HG02798 (cell line): ENCODE data around the gene KLRF2.
"Not testable (repeated sequence)": the region's sequence is repeated elsewhere in the genome, so short reads cannot be mapped to it uniquely, and the experiment has no call there.

Experiments
- ATAC-seq: cut with Tn5 transposase; IDR thresholded peaks from one replicate; pipeline ENCODE4 v1.9.1; 2021; ENCODE audit warnings: mild to moderate bottlenecking; ENCODE audit not compliant: unreplicated experiment, poor library complexity

The KLRF2 gene, protein sequence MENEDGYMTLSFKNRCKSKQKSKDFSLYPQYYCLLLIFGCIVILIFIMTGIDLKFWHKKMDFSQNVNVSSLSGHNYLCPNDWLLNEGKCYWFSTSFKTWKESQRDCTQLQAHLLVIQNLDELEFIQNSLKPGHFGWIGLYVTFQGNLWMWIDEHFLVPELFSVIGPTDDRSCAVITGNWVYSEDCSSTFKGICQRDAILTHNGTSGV

DNA sequence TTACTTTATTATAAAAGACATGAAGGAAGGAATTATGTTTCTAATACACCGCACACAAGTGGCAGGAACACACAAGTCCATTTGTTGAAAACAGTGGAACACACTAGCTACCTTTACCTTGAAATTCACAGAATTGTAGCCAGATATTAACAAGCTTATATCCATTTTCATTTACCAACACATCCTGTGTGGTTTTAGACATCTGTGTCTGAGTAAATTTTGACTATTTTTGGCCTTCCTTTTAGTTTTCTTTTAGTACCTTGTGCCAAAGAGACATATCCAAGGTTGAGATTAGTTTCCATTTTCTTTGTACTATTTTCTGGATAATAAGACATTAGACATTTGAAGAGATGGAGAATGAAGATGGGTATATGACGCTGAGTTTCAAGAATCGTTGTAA lies at the start of gene KLRF2:
Gene KLRF2, plus strand, starts transcription at position 244 of the 400 bp plus-strand sequence. Its CDS starts 107 bp downstream, at position 351.
- no peak for ATAC-seq

GRCh38 chr12:9831720-9832119 lies 49.6 kb upstream of the KLRF2 start:
- ATAC-seq, result no peak

GRCh38 chr12:9843407-9843806 lies 37.9 kb upstream of the KLRF2 start:
- no peak for ATAC-seq

- ATAC-seq, result no peak
Observed at GRCh38 chr12:9848899-9849298, 32.4 kb upstream of the KLRF2 start.

- no peak for ATAC-seq
Observed at GRCh38 chr12:9851050-9851449, 30.2 kb upstream of the KLRF2 start.

- ATAC-seq, result no peak
Observed at GRCh38 chr12:9851927-9852326, 29.4 kb upstream of the KLRF2 start.

DNA sequence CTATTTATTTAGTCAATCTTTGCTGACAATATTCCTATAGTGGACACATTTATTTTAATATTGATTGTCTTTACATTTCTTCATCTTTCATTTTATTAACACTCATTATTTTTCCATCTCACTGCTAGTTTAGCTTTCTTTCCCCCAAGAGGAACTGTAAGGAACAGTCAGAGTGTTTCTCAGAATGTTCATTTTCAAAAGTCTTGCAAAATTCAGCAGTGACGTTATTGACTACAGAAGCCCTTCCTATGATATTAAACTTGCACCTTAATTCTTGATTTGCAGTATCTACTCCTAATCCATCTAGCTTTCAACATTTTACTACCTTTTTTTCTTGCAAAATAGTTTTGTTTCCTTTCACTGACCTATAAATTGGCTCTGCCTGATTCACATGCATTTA lies 25.1 kb upstream of the KLRF2 start:
- no peak for ATAC-seq

DNA sequence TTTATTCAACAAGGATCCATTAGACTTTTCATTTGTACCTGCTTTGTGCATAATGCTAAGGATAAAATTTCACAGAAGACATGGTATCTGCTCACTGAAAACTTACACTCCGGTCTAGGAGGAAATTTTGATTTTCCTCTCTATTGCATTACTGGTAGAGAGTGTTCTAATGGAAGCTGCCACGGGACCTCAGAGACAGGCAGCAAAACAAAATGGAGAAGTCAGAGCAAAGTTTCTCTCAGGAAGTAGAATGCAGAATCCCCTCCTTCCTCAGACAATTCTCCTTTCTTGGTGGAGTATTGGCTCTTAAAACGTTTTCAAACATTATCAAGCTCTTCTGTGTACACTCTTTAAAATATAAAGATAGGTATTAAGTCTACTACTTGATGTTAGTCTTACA lies 24.4 kb upstream of the KLRF2 start:
- no peak for ATAC-seq

- ATAC-seq, result no peak
Observed at GRCh38 chr12:9858135-9858534, 23.2 kb upstream of the KLRF2 start.

DNA sequence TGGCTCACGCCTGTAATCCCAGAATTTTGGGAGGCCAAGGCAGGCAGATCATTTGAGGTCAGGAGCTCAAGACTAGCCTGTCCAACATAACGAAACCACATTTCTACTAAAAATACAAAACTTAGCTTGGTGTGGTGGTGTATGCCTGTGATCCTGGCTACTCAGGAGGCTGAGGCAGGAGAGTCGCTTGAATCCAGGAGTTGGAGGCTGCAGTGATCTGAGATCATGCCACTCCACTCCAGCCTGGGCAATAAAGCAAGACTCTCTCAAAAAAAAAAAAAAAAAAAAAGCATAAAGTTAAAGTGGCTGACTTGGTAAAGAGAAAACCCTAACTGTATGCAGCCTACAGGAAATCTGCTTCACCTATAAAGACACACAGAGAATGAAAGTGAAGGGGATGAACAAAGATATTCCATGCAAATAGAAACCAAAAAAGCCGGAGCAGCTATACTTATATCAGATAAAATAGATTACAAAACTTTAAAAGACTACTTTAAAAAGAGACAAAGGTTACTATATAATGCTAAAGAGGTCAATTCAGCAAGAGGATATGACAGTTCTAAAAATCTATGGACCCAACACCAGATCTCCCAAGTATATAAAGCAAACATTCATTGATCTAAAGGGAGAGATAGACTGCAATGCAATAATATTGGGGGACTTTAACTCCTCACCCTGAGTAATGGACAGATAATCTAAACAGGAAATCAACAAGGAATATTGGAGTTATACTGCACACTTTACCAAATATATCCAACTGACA lies 16.2 kb upstream of the KLRF2 start:
- no peak for ATAC-seq

DNA sequence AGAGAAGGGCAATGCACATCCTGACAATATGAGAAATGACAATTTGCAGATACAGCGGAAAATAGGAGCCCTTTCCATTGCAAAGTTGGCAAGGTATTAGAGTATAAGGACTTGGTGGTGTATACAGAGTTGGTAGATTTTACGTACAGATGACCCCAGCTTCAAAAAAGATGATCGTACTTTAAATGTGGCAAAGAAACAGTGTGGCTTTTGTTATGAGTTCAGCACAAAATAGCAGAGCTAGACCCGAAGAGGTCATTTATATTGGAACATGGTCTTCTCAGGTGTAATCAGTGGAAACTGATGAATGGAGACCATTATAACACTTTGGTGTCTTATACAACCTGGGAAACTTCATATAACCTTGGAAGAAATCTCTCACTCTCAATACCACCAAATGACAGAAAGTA lies 14.4 kb upstream of the KLRF2 start:
- ATAC-seq, result no peak

GRCh38 chr12:9867531-9867930 lies 13.8 kb upstream of the KLRF2 start:
- ATAC-seq, result no peak

DNA sequence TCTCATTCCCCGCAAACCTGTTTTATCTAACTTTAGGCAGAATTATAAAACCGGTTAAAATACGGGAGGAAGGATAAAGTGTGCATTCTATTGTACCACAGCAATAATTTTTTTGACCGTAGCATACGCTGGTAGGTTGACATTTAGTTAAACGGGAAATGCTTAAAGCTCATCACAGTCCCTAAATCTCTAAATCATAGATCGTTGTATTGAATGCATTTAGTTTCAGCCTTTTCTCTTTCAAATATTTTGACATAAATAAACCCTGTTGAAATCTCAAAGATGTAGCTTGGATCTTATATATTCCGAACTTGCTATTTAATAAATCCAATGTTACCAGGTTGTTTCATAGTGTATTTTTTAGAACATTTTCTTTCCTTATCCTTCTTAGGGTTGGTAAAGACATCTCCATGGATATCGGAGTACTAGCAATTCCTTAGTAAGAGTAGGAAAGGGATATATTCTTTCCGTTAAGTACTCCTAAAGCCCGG lies 12.9 kb upstream of the KLRF2 start:
- no peak for ATAC-seq

- ATAC-seq, result no peak
Observed at GRCh38 chr12:9868951-9869306, 12.4 kb upstream of the KLRF2 start.

- peak; percentile 54 for ATAC-seq
Observed at GRCh38 chr12:9869307-9870161, 11.8 kb upstream of the KLRF2 start, which contains the start of gene CLEC2B. CLEC2B (minus strand) TSS chr12:9869354.

- no peak for ATAC-seq
Observed at GRCh38 chr12:9870286-9870866, 10.9 kb upstream of the KLRF2 start.

- ATAC-seq, result no peak
Observed at GRCh38 chr12:9872162-9872561, 9.1 kb upstream of the KLRF2 start.

- ATAC-seq, result no peak
Observed at GRCh38 chr12:9872742-9873141, 8.5 kb upstream of the KLRF2 start.

- ATAC-seq, result not testable (repeated sequence)
Observed at GRCh38 chr12:9876120-9876519, 5.2 kb upstream of the KLRF2 start.

GRCh38 chr12:9880532-9881078 lies 684 bp upstream of the KLRF2 start:
- no peak for ATAC-seq
